GM21515 (cell line): ENCODE measurements around the gene TCEANC.
"Not testable (repeated sequence)": the region's sequence is repeated elsewhere in the genome, so short reads cannot be mapped to it uniquely, and the experiment has no call there.

Experiments
- ATAC-seq: cut with Tn5 transposase; IDR thresholded peaks from one replicate; pipeline ENCODE4 v1.9.1; 2021; ENCODE audit not compliant: unreplicated experiment

The TCEANC gene

GRCh38 chrX:13655674-13656073, 2.7 kb downstream of the TCEANC start:
- ATAC-seq, result no peak

DNA sequence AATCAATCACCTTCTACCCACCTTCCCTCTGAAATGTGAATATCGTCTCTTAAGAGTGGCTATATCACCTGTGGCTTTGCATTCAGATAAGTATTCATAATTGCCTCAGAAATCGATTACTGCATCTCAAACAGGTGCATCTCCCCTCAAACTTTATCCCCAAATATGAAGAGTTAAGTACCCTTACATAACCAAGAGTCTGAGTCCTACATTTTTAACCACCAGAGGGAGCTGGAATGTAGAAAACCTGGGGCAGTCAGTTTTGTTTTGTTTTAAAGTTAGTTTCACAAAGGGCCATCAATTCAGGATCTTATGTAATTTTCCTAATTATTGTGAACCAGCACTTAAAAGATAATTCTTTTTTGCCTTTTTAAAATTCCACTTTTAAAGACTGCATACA, 5.7 kb downstream of the TCEANC start:
- ATAC-seq, result no peak

- ATAC-seq, result no peak
Observed at GRCh38 chrX:13659063-13659462, 6.1 kb downstream of the TCEANC start.

DNA sequence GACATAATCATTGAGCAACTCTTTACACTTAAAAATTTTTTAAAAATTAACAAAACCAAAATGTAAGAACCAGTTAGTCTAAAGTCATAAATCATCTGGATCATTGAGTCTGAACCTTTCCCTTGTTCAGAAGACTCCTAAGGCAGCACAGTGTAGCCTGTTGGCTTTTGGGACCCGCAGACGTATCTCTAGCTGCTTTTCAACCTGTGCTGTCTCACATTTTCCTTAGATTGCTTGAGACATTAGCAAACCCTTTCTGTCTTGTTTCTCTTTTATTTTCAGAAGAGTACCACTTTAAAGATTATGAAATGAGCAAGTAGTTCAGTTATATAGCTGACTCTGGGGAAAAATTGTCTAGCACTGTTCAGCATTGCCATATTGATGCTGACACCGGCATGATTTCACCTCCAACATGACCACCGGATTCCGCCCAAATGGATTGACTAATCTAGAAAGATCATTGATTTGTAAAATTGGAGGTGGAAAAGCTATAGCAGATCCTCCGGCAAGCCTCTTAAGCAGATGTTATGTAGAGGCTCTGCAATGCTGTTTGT, 8.9 kb downstream of the TCEANC start:
- ATAC-seq, result no peak

DNA sequence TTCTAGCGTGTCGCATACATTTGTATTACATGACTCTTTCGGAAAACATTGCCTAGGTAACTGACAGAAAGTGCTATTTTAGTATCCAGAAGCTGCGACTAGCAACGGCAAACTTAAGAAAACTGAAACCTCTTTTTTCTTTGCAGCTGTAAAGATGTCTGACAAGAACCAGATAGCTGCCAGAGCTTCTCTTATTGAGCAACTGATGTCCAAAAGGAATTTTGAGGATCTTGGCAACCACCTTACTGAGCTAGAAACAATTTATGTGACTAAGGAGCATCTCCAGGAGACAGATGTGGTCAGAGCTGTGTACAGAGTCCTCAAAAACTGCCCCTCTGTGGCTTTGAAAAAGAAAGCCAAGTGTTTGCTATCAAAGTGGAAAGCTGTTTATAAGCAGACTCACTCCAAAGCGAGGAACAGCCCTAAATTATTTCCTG, 9.4 kb downstream of the TCEANC start:
- ATAC-seq, result no peak

DNA sequence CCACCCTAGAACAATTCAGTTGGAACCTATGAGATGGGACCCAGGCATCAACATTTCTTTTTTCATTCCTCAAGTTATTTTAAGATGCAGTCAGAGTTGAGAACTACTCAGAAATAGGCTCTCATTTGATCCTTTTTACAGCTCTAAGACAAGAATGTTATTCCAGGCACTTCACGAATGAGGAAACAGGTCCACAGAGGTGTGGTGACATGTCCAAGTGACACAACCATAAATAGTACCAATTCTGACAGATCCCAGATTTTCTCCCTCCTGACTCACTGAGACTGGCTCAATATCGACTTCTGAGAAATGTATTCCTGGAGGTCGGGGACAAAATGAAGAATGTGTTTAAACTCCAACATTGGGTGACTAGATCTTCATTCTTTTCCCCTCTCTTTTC, 11.1 kb downstream of the TCEANC start:
- no peak for ATAC-seq

DNA sequence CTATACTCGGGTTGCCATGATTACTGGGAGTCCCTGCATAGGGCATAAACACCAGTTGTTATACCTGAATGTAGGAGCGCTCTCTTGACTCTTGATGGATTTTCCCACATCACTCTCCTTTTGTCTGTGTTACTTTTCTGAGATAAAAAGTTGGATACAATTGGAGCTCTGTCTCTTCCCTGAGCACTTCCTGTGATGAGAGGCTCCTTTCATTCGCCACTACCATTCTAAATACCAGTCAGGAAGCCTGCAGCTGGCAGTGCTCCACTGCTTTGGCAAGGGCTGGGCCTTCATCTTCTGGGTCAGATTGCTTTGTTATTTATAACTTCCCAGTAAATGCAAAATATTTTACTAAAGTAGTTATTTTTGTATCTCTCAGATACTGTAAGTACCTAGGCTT, 13.9 kb downstream of the TCEANC start:
- ATAC-seq, result no peak

GRCh38 chrX:13667919-13668318, 15.0 kb downstream of the TCEANC start:
- ATAC-seq, result no peak

DNA sequence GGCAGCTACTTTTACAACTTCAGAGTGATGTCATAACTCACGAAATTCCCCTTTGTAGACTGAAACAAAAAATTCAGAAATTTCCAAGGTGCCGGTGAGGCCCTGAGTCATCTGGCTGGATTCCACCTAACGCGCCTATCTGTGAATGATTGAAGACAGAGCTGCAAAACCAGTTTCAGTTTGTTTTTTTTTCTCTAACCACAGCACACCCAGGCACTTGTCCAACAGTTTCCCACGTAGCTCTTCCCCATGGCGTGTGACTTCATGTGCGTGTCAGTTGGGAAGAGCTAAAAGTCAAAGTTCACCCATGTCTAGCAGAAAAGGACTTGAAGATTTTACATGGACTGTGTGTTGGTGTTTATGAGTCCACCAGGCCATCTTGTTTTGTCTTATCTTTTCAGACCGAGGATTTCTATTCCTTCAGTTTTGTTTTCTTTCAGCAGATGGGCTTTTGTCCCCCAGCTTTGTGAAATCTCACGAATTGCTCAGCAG, 16.4 kb downstream of the TCEANC start:
- ATAC-seq, result peak; percentile 76

DNA sequence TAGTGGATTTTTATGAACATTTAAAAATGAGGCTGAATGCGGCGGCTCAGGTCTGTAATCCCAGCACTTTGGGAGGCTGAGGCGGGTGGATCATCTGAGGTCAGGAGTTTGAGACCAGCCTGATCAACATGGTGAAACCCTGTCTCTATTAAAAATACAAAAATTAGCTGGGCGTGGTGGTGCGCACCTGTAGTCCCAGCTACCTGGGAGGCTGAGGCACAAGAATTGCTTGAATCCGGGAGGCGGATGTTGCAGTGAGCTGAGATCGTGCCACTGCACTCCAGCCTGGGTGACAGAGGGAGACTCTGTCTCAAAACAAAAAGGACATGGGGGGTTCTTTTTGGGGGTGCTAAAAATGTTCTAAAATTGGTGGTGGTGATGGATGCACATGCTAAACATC, 16.8 kb downstream of the TCEANC start:
- not testable (repeated sequence) for ATAC-seq

DNA sequence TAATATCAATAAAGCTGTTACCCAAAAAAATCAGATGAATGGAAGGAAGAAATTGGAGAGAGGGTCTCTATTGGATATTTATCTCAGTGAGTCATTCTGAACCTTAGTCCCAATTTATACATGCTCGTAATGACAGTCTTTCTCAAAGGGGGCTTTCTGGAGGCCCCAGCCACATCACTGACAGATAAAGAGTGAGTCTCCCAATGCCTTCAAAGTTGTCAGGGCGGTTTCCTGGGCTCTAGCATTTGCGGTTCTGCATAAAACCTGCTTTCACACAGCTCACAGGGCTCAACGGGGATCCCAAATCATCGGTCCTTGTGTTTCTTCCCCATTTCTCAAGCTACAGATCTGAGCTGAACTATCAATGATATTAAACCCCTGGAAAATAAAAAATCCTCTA, 17.3 kb downstream of the TCEANC start:
- ATAC-seq, result no peak

DNA sequence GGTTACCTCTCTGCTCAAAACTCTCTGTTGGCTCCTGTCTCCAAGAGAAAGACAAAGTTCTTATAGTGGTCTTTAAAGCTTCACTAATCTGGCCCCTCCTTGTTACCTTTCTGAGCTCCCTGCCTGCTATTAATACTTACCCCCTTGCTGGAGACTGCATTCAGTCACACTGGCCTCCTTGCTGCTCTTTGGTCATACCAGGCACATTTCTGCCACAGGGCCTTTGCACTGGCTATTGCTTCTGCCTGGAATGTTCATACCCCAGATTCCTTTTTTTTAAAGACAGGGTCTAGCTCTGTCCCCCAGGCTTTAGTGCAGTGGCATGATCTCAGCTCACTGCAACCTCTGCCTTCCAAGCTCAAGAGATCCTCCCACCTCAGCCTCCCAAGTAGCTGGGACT, 20.1 kb downstream of the TCEANC start:
- no peak for ATAC-seq

- ATAC-seq, result no peak
Observed at GRCh38 chrX:13676885-13677284, 23.9 kb downstream of the TCEANC start.

GRCh38 chrX:13679700-13680099, 26.8 kb downstream of the TCEANC start:
- not testable (repeated sequence) for ATAC-seq

GRCh38 chrX:13681595-13681994, 28.7 kb downstream of the TCEANC start:
- ATAC-seq, result no peak

- no peak for ATAC-seq
Observed at GRCh38 chrX:13684361-13684760, 31.4 kb downstream of the TCEANC start.

DNA sequence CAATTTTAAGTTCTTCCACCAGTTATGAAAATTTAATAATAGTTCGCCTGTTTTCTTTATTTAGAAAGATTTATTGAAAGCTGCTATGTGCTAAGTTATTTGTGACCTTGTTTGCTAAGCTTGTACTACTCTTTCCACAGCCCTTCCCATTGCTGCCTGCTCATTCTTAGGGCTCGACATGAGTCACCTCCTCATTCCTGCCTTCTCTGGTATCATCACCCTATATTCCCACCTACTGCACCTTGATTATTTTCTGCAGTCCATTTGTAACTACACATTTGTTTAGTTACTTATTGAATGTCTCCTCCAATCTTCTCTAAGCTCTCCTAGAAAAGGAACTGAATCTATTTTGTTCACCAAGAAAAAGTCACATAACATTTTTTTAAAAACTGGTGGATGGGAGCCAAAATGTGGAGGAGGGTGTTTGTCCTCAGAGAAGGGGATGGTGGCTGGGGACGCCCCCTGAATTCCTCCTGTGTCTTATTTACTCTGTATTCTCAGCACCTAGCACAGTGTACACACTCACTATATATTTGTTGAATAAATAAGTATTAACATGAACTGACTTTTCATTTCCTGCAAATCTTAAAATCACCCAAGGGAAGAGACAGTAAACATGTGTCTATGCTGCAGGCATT, 32.3 kb downstream of the TCEANC start:
- ATAC-seq, result no peak

DNA sequence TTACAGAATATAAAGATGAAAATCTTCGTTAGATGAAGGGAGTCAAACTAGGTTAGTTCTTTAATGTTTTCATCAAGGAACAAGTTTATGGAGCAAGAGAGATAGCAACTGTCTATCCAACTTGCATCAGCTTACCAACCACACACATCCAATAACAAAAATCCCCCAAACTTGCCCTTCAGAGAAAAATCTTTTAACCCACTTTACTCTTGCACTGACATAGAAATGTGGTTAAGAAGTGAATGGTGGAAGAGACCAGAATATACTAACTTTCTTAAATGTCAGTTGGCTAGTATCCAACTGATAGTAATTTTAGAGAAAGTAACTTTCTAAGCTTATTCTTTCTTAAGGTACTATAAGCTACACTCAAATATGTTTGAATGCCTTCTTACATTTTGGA, 34.3 kb downstream of the TCEANC start:
- no peak for ATAC-seq

DNA sequence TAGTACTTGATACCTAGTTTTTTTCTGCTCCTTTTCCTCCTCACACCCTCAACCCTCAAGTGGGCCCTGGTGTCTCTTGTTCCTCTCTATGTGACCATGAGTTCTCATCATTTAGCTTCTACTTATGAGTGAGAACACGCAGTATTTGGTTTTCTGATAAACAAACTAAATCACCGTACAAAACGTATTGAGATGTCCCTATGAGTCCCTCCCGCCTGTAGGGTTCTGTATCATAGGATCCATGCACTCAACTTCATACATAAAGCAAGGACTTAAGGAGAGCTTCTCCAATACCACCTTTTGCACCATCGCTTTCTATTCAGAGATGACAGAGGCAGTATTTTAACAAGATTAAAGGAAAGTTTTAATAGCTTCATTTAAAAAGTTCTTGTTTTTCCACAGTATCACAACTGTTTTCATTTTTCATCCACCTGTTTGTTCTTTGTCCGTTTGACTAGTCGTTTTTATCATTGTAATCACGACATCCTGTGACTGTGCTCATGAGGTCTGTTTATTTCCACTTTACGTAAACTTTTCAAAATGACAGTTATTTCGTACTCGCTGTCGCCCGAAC, 35.5 kb downstream of the TCEANC start:
- ATAC-seq, result no peak

DNA sequence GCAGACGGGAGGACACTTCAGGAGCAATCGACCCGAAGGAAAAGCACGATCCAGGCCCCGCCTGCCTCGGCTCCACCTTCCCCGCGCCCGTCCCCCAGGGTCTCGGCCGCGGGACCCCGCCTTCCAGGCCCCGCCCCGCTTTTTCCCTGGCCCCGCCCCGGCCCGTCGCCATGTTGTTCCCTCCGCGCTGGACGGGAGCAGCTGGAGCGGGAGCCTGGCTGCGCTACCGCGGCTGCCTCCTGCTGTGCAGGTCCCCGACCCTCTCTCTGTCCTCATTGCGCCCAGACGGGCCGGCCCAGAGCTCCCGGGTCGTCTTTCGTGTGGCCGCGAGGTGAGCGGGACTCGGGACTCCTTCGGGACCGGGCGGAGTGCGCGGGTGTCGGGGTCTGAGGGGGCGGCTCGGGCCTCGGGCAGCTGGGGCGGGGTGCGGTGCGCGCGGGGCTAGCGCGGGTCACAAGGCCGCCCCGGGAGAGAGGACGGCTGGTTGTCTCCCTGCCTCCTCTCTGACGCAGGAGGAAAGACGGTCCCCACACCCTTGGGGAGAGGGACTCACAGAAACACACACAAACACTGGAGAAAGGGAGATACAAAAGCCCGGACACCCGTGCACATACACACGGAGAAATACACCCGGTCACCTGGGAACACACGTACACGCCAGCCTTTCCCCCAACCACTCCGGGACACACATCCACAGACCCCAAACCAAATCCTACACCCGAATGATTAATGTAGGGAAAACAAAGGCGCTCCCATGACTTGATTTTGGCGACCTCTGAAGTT, 36.2 kb downstream of the TCEANC start, which contains the start of gene RAB9A:
Gene RAB9A, plus strand, starts transcription at position 171 of the 783 bp plus-strand sequence. CDS start 19,619 bp downstream, outside the sequence.
- ATAC-seq, result peak; percentile 78

DNA sequence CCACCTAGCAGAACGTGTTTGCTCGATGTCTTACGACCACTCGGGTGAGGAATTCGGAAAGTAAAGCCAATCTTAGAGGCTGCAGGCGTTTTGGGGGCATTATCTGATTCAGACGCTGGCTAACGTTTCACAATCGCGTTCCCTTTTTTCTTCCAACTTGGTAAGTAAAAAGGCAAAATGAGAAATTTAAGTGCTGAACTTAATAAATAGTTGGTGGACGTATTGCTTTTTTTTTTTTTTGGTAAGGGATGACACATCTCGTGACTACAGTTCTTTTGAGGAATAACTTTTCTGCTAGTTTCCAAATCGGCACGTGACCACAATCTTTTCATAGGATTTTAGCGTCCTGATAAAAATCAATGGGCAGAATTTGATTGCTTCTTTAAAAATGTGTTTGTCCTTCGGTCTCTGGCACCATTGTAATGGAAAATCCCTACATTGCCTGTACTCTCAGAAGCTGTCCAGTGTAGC, 36.8 kb downstream of the TCEANC start:
- ATAC-seq, result no peak

GRCh38 chrX:13690836-13691235, 37.9 kb downstream of the TCEANC start:
- ATAC-seq, result no peak
